Mesendoderm (in vitro differentiated cells): ENCODE measurements around the gene IDH3G.

Experiments
- DNase-seq: peaks from one replicate; pipeline ENCODE4 v3.0.0; 2013
- H2AK5ac ChIP-seq: 2 replicates; pipeline ENCODE4 v1.6.1; 2013; ENCODE audit warnings: low read length, inconsistent platforms
- H2BK120ac ChIP-seq: 2 replicates; pipeline ENCODE4 v1.6.1; 2013; ENCODE audit warnings: low read depth, mild to moderate bottlenecking, low read length, moderate library complexity, mixed read lengths
- H2BK15ac ChIP-seq: replicated peaks from 2 replicates; pipeline ENCODE4 v1.6.1; 2013; ENCODE audit warnings: low read depth, mild to moderate bottlenecking, moderate library complexity
- H2BK5ac ChIP-seq: 2 replicates; pipeline ENCODE4 v1.6.1; 2013; ENCODE audit warnings: low read length, inconsistent platforms
- H3K18ac ChIP-seq: 2 replicates; pipeline ENCODE4 v1.6.1; 2013; ENCODE audit warnings: mild to moderate bottlenecking, low read length, mixed read lengths
- H3K23ac ChIP-seq: one replicate; pipeline ENCODE4 v1.6.1; 2013; ENCODE audit warnings: low read length
- H3K27ac ChIP-seq: 2 replicates; pipeline ENCODE4 v1.5.1; 2013; ENCODE audit warnings: low read depth, mild to moderate bottlenecking, inconsistent platforms, low read length, moderate library complexity
- H3K27me3 ChIP-seq: 2 replicates; pipeline ENCODE4 v1.6.1; 2013; ENCODE audit warnings: low read length, control low read depth, mild to moderate bottlenecking, inconsistent platforms; ENCODE audit not compliant: insufficient read depth, poor library complexity
- H3K36me3 ChIP-seq: 2 replicates; pipeline ENCODE4 v1.6.1; 2013; ENCODE audit warnings: low read length, inconsistent platforms; ENCODE audit not compliant: control insufficient read depth, insufficient read depth
- H3K4ac ChIP-seq: one replicate; pipeline ENCODE4 v1.6.1; 2013; ENCODE audit warnings: low read depth, mild to moderate bottlenecking, low read length, moderate library complexity
- H3K4me1 ChIP-seq: 2 replicates; pipeline ENCODE4 v1.6.1; 2013; ENCODE audit warnings: low read depth, low read length, inconsistent platforms; ENCODE audit not compliant: control insufficient read depth
- H3K4me2 ChIP-seq: 2 replicates; pipeline ENCODE4 v1.6.1; 2013; ENCODE audit warnings: low read length
- H3K4me3 ChIP-seq: 2 replicates; pipeline ENCODE4 v1.5.1; 2013; ENCODE audit warnings: mild to moderate bottlenecking, low read length
- H3K56ac ChIP-seq: one replicate; pipeline ENCODE4 v1.6.1; 2013; ENCODE audit warnings: low read length
- H3K79me1 ChIP-seq: 2 replicates; pipeline ENCODE4 v1.6.1; 2013; ENCODE audit warnings: low read length, inconsistent platforms
- H3K79me2 ChIP-seq: 2 replicates; pipeline ENCODE4 v1.6.1; 2013; ENCODE audit warnings: mild to moderate bottlenecking, low read length; ENCODE audit not compliant: control insufficient read depth, insufficient read depth
- H3K9ac ChIP-seq: 2 replicates; pipeline ENCODE4 v1.6.1; 2013; ENCODE audit warnings: low read length, inconsistent platforms
- H4K5ac ChIP-seq: one replicate; pipeline ENCODE4 v1.6.1; 2013; ENCODE audit warnings: low read length
- H4K8ac ChIP-seq: one replicate; pipeline ENCODE4 v1.6.1; 2013; ENCODE audit warnings: low read depth, mild to moderate bottlenecking, control low read depth, low read length, moderate library complexity
- WGBS: extraction: QIAGEN DNeasy Blood & Tissue Kit; methylation state at CpG from one replicate; pipeline ENCODE4 v1.1.7; 2013; ENCODE audit warnings: low lambda C conversion rate, missing lambda C conversion rate; ENCODE audit not compliant: insufficient coverage; ENCODE audit errors: extremely low coverage; 5-methylcytosine and 5-hydroxymethylcytosine counted together

IDH3G gene

GRCh38 chrX:153771415-153772315 lies 22.5 kb downstream of the IDH3G start:
- no peak overlapping the region for H3K56ac ChIP-seq
- no peak for DNase-seq
- no peaks in the 10 kb centered on the region for H3K36me3 ChIP-seq
- no peak overlapping the region for H3K4me3 ChIP-seq
- no peak overlapping the region for H2AK5ac ChIP-seq
- H3K27ac ChIP-seq, result no peak overlapping the region
- no peak overlapping the region for H3K9ac ChIP-seq
- H3K79me2 ChIP-seq, result no peaks in the 10 kb centered on the region
- H3K4me1 ChIP-seq, result no peaks in the 10 kb centered on the region
- no peak overlapping the region for H2BK5ac ChIP-seq
- H3K18ac ChIP-seq, result no peak overlapping the region
- no peak overlapping the region for H3K4me2 ChIP-seq
- no peak overlapping the region for H2BK15ac ChIP-seq
- no peak overlapping the region for H4K5ac ChIP-seq
- H2BK120ac ChIP-seq, result no peak overlapping the region
- H3K4ac ChIP-seq, result no peak overlapping the region
- no peak overlapping the region for H3K23ac ChIP-seq
- WGBS, result no CpG with 5 or more reads among the region's 37 CpGs
- no peak overlapping the region for H4K8ac ChIP-seq
- no peaks in the 10 kb centered on the region for H3K79me1 ChIP-seq
- H3K27me3 ChIP-seq, result no peaks in the 10 kb centered on the region

GRCh38 chrX:153770601-153771414 lies 23.4 kb downstream of the IDH3G start:
- H3K9ac ChIP-seq, result no peak overlapping the region
- H3K56ac ChIP-seq, result no peak overlapping the region
- H3K27me3 ChIP-seq, result no peaks in the 10 kb centered on the region
- WGBS, result no CpG with 5 or more reads among the region's 18 CpGs
- no peaks in the 10 kb centered on the region for H3K4me1 ChIP-seq
- H3K23ac ChIP-seq, result no peak overlapping the region
- H3K27ac ChIP-seq, result no peak overlapping the region
- H3K4me2 ChIP-seq, result no peak overlapping the region
- DNase-seq, result no peak
- H2BK5ac ChIP-seq, result no peak overlapping the region
- H2BK15ac ChIP-seq, result no peak overlapping the region
- no peak overlapping the region for H3K18ac ChIP-seq
- no peak overlapping the region for H2BK120ac ChIP-seq
- no peak overlapping the region for H4K8ac ChIP-seq
- H4K5ac ChIP-seq, result no peak overlapping the region
- H3K79me1 ChIP-seq, result no peaks in the 10 kb centered on the region
- H3K4me3 ChIP-seq, result no peak overlapping the region
- H3K4ac ChIP-seq, result no peak overlapping the region
- no peaks in the 10 kb centered on the region for H3K36me3 ChIP-seq
- H2AK5ac ChIP-seq, result no peak overlapping the region
- H3K79me2 ChIP-seq, result no peaks in the 10 kb centered on the region

GRCh38 chrX:153769865-153770600 lies 24.1 kb downstream of the IDH3G start:
- Histone ChIP-seq H3K56ac (no peak overlapping the region), H3K4me2 (no peak overlapping the region), H3K79me1 (no peaks in the 10 kb centered on the region), H2BK15ac (no peak overlapping the region), H3K23ac (no peak overlapping the region), H2AK5ac (no peak overlapping the region), H3K18ac (no peak overlapping the region), H2BK120ac (no peak overlapping the region), H3K4ac (no peak overlapping the region), H3K79me2 (no peaks in the 10 kb centered on the region), H4K8ac (no peak overlapping the region), H3K4me3 (no peak overlapping the region), H3K27ac (no peak overlapping the region), H3K36me3 (no peaks in the 10 kb centered on the region), H3K9ac (no peak overlapping the region), H3K27me3 (no peaks in the 10 kb centered on the region), H2BK5ac (no peak overlapping the region), H3K4me1 (no peaks in the 10 kb centered on the region), H4K5ac (no peak overlapping the region)
- WGBS, result no CpG with 5 or more reads among the region's 25 CpGs
- no peak for DNase-seq

DNA sequence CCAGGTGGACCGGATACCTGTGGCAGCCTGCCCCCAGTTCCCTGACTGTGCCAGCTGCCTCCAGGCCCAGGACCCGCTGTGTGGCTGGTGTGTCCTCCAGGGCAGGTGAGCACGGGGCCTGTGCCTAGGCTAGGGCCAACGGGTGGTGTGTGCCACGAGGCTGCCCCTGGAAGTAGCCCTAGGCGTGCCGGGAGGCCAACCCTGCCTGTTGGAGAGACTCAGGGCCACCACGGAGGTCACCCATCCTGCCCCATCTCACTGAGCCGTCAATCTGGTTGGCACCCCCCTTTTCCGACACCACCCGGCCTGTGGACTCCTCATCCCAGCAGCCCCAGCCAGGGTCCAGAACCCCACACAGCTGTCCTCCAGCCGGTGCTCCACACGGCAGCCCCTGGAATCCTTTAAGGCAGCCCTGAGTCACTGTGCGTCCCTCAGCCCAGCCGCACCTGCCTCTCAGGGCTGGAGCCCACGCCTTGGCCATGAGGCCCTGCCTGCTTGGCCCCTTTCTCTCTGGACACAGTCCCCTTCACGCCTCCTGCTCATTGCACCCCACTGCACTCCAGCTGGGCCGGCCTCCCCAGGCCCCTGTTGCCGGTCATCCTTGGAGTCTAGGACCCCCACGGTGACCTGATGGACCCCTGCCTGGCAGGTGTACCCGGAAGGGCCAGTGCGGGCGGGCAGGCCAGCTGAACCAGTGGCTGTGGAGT lies 24.9 kb downstream of the IDH3G start:
- Histone ChIP-seq H3K79me2 (no peaks in the 10 kb centered on the region), H3K4me3 (no peak overlapping the region), H4K8ac (no peak overlapping the region), H3K18ac (no peak overlapping the region), H3K56ac (no peak overlapping the region), H3K4me2 (no peak overlapping the region), H3K27me3 (no peaks in the 10 kb centered on the region), H4K5ac (no peak overlapping the region), H3K9ac (no peak overlapping the region), H3K23ac (no peak overlapping the region), H3K36me3 (no peaks in the 10 kb centered on the region), H3K4ac (no peak overlapping the region), H2BK15ac (no peak overlapping the region), H2BK120ac (no peak overlapping the region), H3K27ac (no peak overlapping the region), H2BK5ac (no peak overlapping the region), H2AK5ac (no peak overlapping the region), H3K79me1 (no peaks in the 10 kb centered on the region), H3K4me1 (no peaks in the 10 kb centered on the region)
- WGBS, result no CpG with 5 or more reads among the region's 23 CpGs
- DNase-seq, result no peak

- H2BK15ac ChIP-seq, result no peak overlapping the region
- H3K4me3 ChIP-seq, result no peak overlapping the region
- H3K36me3 ChIP-seq, result no peaks in the 10 kb centered on the region
- no peak for DNase-seq
- H3K56ac ChIP-seq, result no peak overlapping the region
- H2BK120ac ChIP-seq, result no peak overlapping the region
- no CpG with 5 or more reads among the region's 22 CpGs for WGBS
- H3K9ac ChIP-seq, result no peak overlapping the region
- no peaks in the 10 kb centered on the region for H3K27me3 ChIP-seq
- H3K4me2 ChIP-seq, result no peak overlapping the region
- H3K4ac ChIP-seq, result no peak overlapping the region
- no peaks in the 10 kb centered on the region for H3K79me2 ChIP-seq
- H3K27ac ChIP-seq, result no peak overlapping the region
- H3K4me1 ChIP-seq, result no peaks in the 10 kb centered on the region
- no peak overlapping the region for H2AK5ac ChIP-seq
- no peaks in the 10 kb centered on the region for H3K79me1 ChIP-seq
- H2BK5ac ChIP-seq, result no peak overlapping the region
- no peak overlapping the region for H3K18ac ChIP-seq
- no peak overlapping the region for H4K8ac ChIP-seq
- no peak overlapping the region for H3K23ac ChIP-seq
- H4K5ac ChIP-seq, result no peak overlapping the region
Observed at GRCh38 chrX:153768311-153769157, 25.6 kb downstream of the IDH3G start.
